Astrocyte of the hippocampus (primary cell): ENCODE results near the gene WDR82.

Source experiments
- DNase-seq: peaks from one replicate; pipeline ENCODE4 v3.0.0; 2011; ENCODE audit warnings: low read depth, low spot score

The WDR82 gene

GRCh38 chr3:52205727-52206372, 72.6 kb downstream of the WDR82 start:
- DNase-seq: peak; percentile 91
